Measurements from ENCODE around the gene ERP29.

- TF ChIP-seq CTCF (IDR thresholded peaks at IDR 0.05; ENCODE audit: low read depth, low read length, missing input control) = no peak
- TF ChIP-seq JUND (IDR thresholded peaks at IDR 0.05) = no peak
- TF ChIP-seq REST (IDR thresholded peaks at IDR 0.05) = no peak
- no peak for TF ChIP-seq EGR1 (IDR thresholded peaks at IDR 0.05; ENCODE audit: low read depth in 2 of 2)
These were observed 21.7 kb upstream of the ERP29 start for GRCh38 chr12:111991535-111991934.
